ENCODE results near the gene IL10RB.

DNA sequence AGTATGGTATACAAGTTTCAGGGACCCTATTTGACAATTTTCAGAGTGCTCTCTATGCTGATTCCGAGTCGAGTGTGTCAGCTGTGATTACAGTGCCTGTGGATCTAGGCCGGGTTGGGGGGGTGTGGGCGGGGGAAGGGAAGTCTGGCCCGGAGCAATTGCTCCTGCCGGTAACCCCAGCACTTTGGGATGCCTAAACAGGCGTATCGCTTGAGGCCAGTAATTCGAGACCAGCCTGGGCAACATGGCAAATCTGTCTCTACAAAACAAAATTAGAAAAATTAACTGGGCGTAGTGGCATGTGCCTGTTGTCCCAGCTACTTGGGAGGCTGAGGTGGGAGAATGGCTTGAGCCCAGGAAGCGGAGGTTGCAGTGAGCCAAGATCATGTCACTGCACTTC lies 1.6 kb upstream of the IL10RB start:
- TF ChIP-seq, protein P1, sequence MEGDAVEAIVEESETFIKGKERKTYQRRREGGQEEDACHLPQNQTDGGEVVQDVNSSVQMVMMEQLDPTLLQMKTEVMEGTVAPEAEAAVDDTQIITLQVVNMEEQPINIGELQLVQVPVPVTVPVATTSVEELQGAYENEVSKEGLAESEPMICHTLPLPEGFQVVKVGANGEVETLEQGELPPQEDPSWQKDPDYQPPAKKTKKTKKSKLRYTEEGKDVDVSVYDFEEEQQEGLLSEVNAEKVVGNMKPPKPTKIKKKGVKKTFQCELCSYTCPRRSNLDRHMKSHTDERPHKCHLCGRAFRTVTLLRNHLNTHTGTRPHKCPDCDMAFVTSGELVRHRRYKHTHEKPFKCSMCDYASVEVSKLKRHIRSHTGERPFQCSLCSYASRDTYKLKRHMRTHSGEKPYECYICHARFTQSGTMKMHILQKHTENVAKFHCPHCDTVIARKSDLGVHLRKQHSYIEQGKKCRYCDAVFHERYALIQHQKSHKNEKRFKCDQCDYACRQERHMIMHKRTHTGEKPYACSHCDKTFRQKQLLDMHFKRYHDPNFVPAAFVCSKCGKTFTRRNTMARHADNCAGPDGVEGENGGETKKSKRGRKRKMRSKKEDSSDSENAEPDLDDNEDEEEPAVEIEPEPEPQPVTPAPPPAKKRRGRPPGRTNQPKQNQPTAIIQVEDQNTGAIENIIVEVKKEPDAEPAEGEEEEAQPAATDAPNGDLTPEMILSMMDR (IDR thresholded peaks at IDR 0.05): no peak
- TF ChIP-seq POLR2A (IDR thresholded peaks at IDR 0.05): no peak
